IPS DF 6.9 (cell line): ENCODE results near the gene AKAP7.

Experiments used
- DNase-seq: peaks from one replicate; pipeline ENCODE4 v3.0.0-alpha.2; 2013; ENCODE audit warnings: low read depth, low spot score
- H3K27ac ChIP-seq: one replicate; pipeline ENCODE4 v1.5.1; 2013; ENCODE audit warnings: low read length, control low read depth
- H3K27me3 ChIP-seq: 2 replicates; pipeline ENCODE4 v1.6.1; 2013; ENCODE audit warnings: mild to moderate bottlenecking, low read length; ENCODE audit not compliant: control insufficient read depth, insufficient read depth
- H3K36me3 ChIP-seq: 2 replicates; pipeline ENCODE4 v1.6.1; 2013; ENCODE audit warnings: low read length; ENCODE audit not compliant: control insufficient read depth, insufficient read depth
- H3K4me1 ChIP-seq: 2 replicates; pipeline ENCODE4 v1.6.1; 2013; ENCODE audit warnings: low read length; ENCODE audit not compliant: control insufficient read depth, insufficient read depth
- H3K4me3 ChIP-seq: 2 replicates; pipeline ENCODE4 v1.5.1; 2013; ENCODE audit warnings: mild to moderate bottlenecking, low read length
- H3K9me3 ChIP-seq: 2 replicates; pipeline ENCODE4 v1.6.1; 2013; ENCODE audit warnings: low read length, inconsistent platforms; ENCODE audit not compliant: control insufficient read depth, insufficient read depth
- WGBS: extraction: QIAGEN DNeasy Blood & Tissue Kit; methylation state at CpG from one replicate; pipeline ENCODE4 v1.1.7; 2013; ENCODE audit warnings: mixed read lengths, missing lambda C conversion rate; ENCODE audit not compliant: insufficient read length, insufficient coverage; 5-methylcytosine and 5-hydroxymethylcytosine counted together

The AKAP7 gene

DNA sequence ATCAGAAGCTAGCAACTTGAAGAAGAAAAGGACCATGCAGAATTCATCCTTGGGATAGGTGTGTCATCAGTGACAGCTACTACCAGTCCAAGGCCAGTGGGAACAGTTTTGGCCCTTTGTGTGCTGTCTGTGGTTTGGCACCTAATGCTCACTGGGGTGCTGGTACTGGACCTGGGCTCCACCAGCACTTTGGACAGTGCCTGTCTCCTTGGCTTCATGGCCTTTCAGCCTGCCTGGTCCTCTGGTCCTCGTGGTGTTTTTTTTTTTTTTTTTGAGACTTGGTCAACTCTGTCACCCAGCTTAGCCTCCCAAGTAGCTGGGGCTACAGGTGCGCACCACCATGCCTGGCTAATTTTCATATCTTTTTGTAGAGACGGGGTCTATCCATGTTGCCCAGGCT is 56.3 kb downstream of the AKAP7 start:
- no peak for DNase-seq
- Histone ChIP-seq H3K36me3 (no peaks in the 10 kb centered on the region), H3K4me1 (no peaks in the 10 kb centered on the region; the same call in 1 of the 2 replicates), H3K27ac (no peak overlapping the region), H3K27me3 (no peaks in the 10 kb centered on the region), H3K4me3 (no peak overlapping the region), H3K9me3 (no peaks in the 10 kb centered on the region)
- WGBS = no CpG with 5 or more reads among the region's 3 CpGs

DNA sequence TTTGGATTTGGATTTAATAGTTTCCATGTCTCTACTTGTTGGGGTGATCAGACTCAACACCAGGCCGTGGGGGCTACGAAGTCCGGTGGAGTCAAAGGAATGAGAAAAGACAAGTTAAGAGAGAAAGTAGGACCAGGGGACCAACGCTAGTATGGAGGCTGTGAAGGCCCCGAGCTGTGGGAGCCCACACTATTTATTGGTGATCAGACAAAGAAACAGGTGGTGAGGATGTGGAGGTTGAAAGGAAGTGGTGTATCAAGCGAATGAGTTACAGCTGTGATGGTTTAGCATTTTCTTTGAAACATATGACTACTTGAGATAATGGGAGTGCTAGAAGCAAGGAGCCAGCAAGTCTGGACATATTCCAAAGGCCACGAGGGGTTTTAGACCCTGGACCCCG is 62.4 kb downstream of the AKAP7 start:
- Histone ChIP-seq H3K4me1 (no peaks in the 10 kb centered on the region), H3K27ac (no peak overlapping the region), H3K36me3 (no peaks in the 10 kb centered on the region; the same call in 1 of the 2 replicates), H3K9me3 (no peaks in the 10 kb centered on the region), H3K27me3 (no peaks in the 10 kb centered on the region), H3K4me3 (no peak overlapping the region)
- WGBS = no CpG with 5 or more reads among the region's 8 CpGs
- no peak for DNase-seq

DNA sequence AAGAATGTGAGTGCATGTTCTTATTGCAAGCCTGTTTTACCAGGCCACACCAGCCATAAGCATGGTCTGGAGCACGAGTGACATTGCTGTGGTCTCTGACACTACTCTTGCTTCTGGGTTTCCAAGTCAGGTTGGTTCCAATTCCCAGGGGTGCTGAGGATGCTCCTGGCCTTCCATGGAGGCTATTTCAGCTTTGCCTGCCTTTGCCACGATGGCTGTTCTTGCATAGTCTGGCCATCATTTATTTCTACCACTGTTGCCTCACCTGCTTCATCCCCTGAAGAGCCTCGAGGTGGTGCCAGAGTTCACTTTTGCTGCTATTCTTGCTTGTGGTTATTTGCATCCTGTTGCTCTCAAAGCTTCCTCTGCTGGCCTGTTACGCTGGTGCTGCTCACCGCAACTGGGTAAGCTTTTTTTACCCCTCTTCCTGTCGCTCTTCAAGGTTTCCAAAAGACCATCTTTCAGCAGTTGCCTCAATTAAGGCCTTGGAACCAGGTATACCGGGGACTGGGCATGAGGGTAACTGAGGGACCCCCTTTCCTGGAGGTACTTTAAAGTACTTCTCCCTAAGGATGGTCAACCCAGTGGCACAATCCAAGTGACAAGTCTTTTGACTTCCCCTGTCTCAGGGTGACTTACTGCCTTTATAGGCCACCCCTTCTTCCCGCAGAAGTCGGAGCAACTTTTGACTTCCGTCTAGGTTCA is 64.5 kb downstream of the AKAP7 start:
- Histone ChIP-seq H3K36me3 (no peaks in the 10 kb centered on the region; the same call in 1 of the 2 replicates), H3K27ac (no peak overlapping the region), H3K4me1 (no peaks in the 10 kb centered on the region), H3K9me3 (no peaks in the 10 kb centered on the region), H3K27me3 (no peaks in the 10 kb centered on the region), H3K4me3 (no peak overlapping the region)
- no peak for DNase-seq
- WGBS = no CpG with 5 or more reads among the region's 10 CpGs

DNA sequence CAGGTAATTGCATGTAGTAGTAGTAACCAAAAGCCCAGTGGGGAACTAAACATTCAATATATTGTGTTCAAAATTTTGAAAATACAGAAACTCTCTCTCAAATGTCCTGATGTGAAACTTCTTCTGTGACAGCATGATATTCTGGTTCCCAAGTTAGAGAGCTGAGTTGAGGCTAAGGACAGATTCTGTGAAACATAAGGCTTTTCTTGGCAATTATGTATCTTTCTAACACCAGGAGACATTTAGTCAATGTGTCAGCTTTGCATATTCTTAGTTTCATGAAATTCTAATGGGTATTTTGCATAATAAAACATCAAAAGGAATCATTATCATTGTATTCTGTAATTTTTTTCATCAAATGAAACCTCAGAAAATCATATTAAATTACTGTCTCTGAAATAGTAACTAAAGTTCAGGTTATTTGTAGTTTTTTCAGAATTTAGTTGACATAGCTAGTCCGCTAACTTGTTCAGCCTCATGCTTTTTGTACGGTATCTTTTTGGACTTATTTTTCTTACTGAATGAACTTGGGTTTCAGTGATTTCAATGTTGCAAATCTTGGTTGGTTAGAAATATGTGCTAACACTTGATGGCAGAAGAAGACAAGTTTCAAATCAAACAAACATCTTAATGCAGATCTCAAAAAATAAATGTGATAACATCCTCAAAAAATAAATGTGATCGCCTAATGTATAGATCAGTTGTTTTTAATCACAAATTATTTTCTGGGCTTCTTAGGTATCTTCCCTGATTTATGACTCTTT is 70.4 kb downstream of the AKAP7 start:
- Histone ChIP-seq H3K27me3 (no peaks in the 10 kb centered on the region), H3K9me3 (no peaks in the 10 kb centered on the region), H3K36me3 (no peaks in the 10 kb centered on the region), H3K4me3 (no peak overlapping the region), H3K27ac (no peak overlapping the region), H3K4me1 (no peaks in the 10 kb centered on the region)
- DNase-seq = no peak
- no CpG with 5 or more reads among the region's 3 CpGs for WGBS

DNA sequence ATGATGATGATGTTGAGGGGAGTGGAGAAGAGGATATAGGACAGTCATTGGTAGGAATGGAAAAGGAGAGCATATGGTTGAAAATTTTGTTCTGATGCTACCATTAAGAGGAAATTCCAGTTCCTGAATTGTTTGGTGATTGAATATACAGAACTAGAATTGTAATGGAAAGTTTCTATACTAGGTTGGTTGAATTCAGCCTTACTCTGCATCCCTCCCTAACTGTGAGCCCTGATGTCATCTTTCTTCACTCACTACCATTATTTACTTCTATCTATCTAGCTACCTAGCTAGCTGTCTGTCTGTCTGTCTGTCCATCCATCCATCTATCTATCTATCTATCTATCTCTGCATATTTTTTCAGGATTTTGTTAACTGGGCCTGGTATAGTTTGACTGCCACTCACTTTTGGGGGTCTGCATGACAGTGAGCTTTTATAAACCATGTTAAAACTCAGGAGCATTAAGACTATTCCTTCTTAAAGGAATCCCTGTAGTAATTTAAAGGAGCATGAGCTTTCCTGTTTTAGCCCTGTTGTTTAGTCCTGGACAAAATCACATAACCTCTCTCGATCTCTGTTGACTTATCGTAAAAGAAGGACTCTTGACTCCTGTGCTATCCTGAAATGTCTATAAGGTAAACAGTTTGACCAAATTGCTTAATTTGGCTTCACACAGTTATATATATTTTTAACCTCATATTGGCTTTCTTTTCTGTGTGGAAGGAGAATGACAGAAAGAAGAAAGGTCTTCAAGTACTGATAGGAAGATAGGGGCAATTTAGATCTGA is 71.4 kb downstream of the AKAP7 start:
- Histone ChIP-seq H3K9me3 (no peaks in the 10 kb centered on the region), H3K27me3 (no peaks in the 10 kb centered on the region), H3K4me3 (no peak overlapping the region), H3K27ac (no peak overlapping the region), H3K4me1 (no peaks in the 10 kb centered on the region), H3K36me3 (no peaks in the 10 kb centered on the region)
- no CpG with 5 or more reads among the region's 2 CpGs for WGBS
- no peak for DNase-seq

DNA sequence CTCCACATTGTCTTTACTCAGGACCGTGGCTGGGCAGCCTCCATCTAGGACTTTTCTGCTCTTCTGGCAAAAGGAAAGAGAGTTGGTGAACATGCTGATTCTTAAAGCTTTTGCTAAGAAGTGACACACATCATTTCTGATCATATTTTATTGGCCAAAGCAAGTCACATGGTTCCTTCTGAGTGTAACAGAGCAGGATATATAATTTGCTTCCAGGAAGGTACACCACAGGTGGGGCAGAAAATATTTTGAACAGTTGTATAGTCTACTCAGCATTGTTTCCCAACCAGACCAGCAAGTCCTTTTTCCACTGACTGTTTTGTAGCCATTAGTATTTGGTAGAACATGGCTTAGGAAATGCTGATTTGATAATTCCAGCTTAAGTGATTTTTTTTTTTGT is 73.5 kb downstream of the AKAP7 start:
- Histone ChIP-seq H3K4me3 (no peak overlapping the region), H3K36me3 (no peaks in the 10 kb centered on the region), H3K27ac (no peak overlapping the region), H3K9me3 (no peaks in the 10 kb centered on the region), H3K4me1 (no peaks in the 10 kb centered on the region), H3K27me3 (no peaks in the 10 kb centered on the region)
- no CpG with 5 or more reads among the region's 1 CpG for WGBS
- DNase-seq = no peak

DNA sequence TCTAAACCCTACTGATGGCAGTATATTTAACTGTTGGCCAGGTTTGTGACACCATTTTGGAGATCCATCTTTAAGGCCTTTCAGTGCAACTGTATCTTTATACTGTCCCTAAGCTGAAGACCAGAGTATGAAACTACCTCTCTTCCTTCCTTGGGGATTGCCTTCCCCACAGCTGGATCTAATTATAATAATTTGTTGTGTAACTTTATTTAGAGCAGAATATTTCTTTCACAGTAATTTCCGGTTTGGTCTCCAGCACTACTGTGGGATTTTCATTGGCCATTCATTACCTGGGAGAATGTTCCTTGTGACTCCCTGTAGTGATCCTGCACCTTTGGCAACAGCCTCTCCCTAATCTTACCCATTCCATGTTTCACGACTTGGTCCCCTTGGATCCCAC is 75.2 kb downstream of the AKAP7 start:
- H3K4me1 ChIP-seq = no peaks in the 10 kb centered on the region
- H3K27ac ChIP-seq = no peak overlapping the region
- no CpG with 5 or more reads among the region's 2 CpGs for WGBS
- no peaks in the 10 kb centered on the region for H3K27me3 ChIP-seq
- H3K36me3 ChIP-seq = no peaks in the 10 kb centered on the region
- DNase-seq = no peak
- no peak overlapping the region for H3K4me3 ChIP-seq
- no peaks in the 10 kb centered on the region for H3K9me3 ChIP-seq

DNA sequence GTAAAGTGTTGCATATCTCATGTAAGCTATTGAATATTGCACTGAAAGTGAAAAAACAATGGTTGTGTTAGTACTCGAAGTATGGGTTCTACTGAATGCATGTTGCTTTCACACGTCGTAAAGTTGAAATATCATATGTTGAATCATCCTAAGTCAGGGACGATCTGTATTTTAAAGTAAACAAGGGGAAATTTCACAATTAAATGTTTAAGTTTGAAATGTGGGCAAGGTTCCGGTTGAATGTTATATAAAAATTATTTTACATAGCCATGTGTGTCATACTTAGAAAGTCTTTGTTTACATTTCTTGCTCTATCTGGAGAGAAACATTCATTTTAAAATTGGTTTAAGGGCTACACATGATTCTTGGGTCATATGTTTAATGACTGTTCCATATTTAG is 76.8 kb downstream of the AKAP7 start:
- Histone ChIP-seq H3K4me1 (no peaks in the 10 kb centered on the region), H3K9me3 (no peaks in the 10 kb centered on the region), H3K27ac (no peak overlapping the region), H3K36me3 (no peaks in the 10 kb centered on the region), H3K27me3 (no peaks in the 10 kb centered on the region), H3K4me3 (no peak overlapping the region)
- no CpG with 5 or more reads among the region's 5 CpGs for WGBS
- no peak for DNase-seq

DNA sequence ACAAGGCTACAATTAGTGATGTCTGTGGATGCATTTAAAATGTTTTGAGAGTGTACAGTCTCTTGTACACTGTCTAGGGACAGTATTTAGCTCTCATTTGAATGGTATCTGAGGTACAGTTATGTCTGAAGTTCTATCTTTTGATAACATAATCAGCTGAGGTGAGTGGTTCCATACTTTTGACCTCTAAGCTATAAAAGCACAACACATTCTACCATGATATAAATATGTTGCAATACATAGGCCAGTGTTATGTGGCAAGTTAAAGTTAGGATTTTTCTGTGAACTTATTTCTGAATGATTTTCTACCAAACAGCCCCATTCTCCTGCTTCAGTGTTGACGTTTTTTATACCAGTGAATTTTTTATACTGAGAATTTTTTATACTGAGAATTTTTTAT is 77.6 kb downstream of the AKAP7 start:
- Histone ChIP-seq H3K27ac (no peak overlapping the region), H3K4me1 (no peaks in the 10 kb centered on the region), H3K4me3 (no peak overlapping the region), H3K9me3 (no peaks in the 10 kb centered on the region), H3K36me3 (no peaks in the 10 kb centered on the region), H3K27me3 (no peaks in the 10 kb centered on the region)
- no peak for DNase-seq
- no CpG with 5 or more reads among the region's 1 CpG for whole genome bisulfite sequencing

DNA sequence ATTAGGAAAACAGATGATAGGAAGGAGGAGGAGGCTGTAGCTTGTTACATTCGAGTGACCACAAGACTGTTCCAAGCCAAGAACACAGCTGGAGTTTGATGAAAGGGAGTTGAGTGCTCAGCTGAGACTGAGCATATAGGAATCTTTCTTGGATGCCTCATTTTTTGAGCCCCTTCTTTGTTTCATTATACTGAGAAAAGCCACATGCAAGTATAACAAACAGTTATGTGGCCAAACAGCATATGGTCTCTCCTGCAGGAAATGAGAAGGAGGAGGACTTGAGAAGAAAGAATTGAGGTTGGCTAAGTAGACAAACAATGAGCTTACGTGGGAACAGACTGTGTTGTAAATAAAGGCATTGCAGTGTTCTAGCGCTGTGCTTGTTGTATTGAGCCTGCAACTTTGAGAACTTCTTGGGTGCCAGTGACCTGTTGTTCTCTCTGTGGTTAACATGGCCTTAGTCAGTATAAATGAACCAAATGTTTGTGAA is 78.3 kb downstream of the AKAP7 start:
- H3K27ac ChIP-seq = no peak overlapping the region
- no CpG with 5 or more reads among the region's 3 CpGs for WGBS
- H3K4me3 ChIP-seq = no peak overlapping the region
- H3K36me3 ChIP-seq = no peaks in the 10 kb centered on the region
- no peak for DNase-seq
- no peaks in the 10 kb centered on the region for H3K27me3 ChIP-seq
- H3K9me3 ChIP-seq = no peaks in the 10 kb centered on the region
- no peaks in the 10 kb centered on the region for H3K4me1 ChIP-seq
